ENCODE results near the gene GPC5.
"Not testable (repeated sequence)": the region's sequence is repeated elsewhere in the genome, so short reads cannot be mapped to it uniquely, and the experiment has no call there.

The GPC5 gene

DNA sequence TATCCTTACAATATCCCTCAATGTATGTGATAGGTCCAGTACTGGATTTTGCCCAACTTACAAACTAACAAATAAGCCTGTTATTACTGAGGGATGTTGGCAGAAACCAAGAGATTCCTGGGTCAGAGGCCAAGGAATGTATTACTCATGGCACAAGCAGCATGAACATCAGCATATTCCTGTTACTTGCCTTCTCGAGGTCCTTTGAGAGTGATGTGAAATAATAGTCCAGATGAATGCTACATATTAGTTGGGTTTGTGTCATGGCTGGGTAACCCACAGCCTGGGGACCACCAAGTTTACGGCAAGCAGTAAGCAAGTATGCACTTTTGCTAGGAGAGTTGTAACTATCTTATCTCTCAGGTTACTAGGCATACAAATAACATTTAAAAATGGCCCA is 1443.7 kb downstream of the GPC5 start:
- no peaks in the 10 kb centered on the region for H3K36me3 ChIP-seq (ENCODE audit: insufficient read depth, low read length)
- H3K4me1 ChIP-seq (ENCODE audit: insufficient read depth, low read length) = no peaks in the 10 kb centered on the region
- no peaks in the 10 kb centered on the region for H3K9me3 ChIP-seq (ENCODE audit: control insufficient read depth, insufficient read depth, low read length)
- H3K9ac ChIP-seq (ENCODE audit: low read depth, low read length) = no peak overlapping the region

GRCh38 chr13:92843549-92843948 is 1445.1 kb downstream of the GPC5 start:
- no peaks in the 10 kb centered on the region for H3K9me3 ChIP-seq (ENCODE audit: control insufficient read depth, insufficient read depth, low read length)
- no peak overlapping the region for H3K9ac ChIP-seq (ENCODE audit: low read depth, low read length)
- H3K4me1 ChIP-seq (ENCODE audit: insufficient read depth, low read length) = no peaks in the 10 kb centered on the region
- no peaks in the 10 kb centered on the region for H3K36me3 ChIP-seq (ENCODE audit: insufficient read depth, low read length)

- Histone ChIP-seq H3K9me3 (ENCODE audit: control insufficient read depth, insufficient read depth, low read length) (no peaks in the 10 kb centered on the region), H3K36me3 (ENCODE audit: insufficient read depth, low read length) (no peaks in the 10 kb centered on the region), H3K4me1 (ENCODE audit: insufficient read depth, low read length) (no peaks in the 10 kb centered on the region), H3K9ac (ENCODE audit: low read depth, low read length) (no peak overlapping the region)
Observed at GRCh38 chr13:92849381-92849780, 1451.0 kb downstream of the GPC5 start.

GRCh38 chr13:92864584-92865284 is 1466.3 kb downstream of the GPC5 start:
- H3K9ac ChIP-seq (ENCODE audit: low read depth, low read length) = no peak overlapping the region
- H3K4me1 ChIP-seq (ENCODE audit: insufficient read depth, low read length) = no peaks in the 10 kb centered on the region
- no peaks in the 10 kb centered on the region for H3K36me3 ChIP-seq (ENCODE audit: insufficient read depth, low read length)
- no peaks in the 10 kb centered on the region for H3K9me3 ChIP-seq (ENCODE audit: control insufficient read depth, insufficient read depth, low read length)

GRCh38 chr13:92873029-92873428 is 1474.6 kb downstream of the GPC5 start:
- Histone ChIP-seq H3K36me3 (ENCODE audit: insufficient read depth, low read length) (no peaks in the 10 kb centered on the region), H3K9me3 (ENCODE audit: control insufficient read depth, insufficient read depth, low read length) (no peaks in the 10 kb centered on the region), H3K9ac (ENCODE audit: low read depth, low read length) (no peak overlapping the region)

GRCh38 chr13:92886535-92887077 is 1488.2 kb downstream of the GPC5 start:
- H3K4me1 ChIP-seq (ENCODE audit: insufficient read depth, low read length) = no peaks in the 10 kb centered on the region
- H3K36me3 ChIP-seq (ENCODE audit: insufficient read depth, low read length) = no peaks in the 10 kb centered on the region
- no peaks in the 10 kb centered on the region for H3K9me3 ChIP-seq (ENCODE audit: control insufficient read depth, insufficient read depth, low read length)
- no peak overlapping the region for H3K9ac ChIP-seq (ENCODE audit: low read depth, low read length)

More at GRCh38 chr13:92873029-92873428, 1474.6 kb downstream of the GPC5 start:
- H3K4me1 ChIP-seq (ENCODE audit: insufficient read depth, low read length) = no peaks in the 10 kb centered on the region

- Histone ChIP-seq H3K36me3 (ENCODE audit: insufficient read depth, low read length) (no peaks in the 10 kb centered on the region), H3K4me1 (ENCODE audit: insufficient read depth, low read length) (no peaks in the 10 kb centered on the region), H3K9me3 (ENCODE audit: control insufficient read depth, insufficient read depth, low read length) (no peaks in the 10 kb centered on the region), H3K9ac (ENCODE audit: low read depth, low read length) (no peak overlapping the region)
Observed at GRCh38 chr13:92894447-92894846, 1496.0 kb downstream of the GPC5 start.

DNA sequence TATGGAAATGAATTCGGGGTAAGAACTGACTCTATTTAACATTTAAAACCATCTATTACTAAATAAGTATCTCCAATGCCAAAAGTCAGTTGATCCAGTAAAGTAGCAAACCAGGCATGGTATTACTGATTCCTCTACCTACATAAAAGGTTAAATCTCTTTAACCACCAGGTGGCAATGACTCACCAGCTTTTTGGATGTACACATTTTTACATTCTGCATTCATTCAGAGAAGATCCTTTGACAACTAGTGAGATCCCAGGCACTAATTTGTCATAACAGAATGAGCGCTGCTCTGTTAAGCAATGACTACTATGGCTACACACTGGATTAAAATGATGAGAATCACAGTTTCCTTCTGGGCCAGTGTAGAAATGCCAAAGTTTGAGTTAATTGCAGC is 1498.4 kb downstream of the GPC5 start:
- H3K9ac ChIP-seq (ENCODE audit: low read depth, low read length) = no peak overlapping the region
- H3K4me1 ChIP-seq (ENCODE audit: insufficient read depth, low read length) = no peaks in the 10 kb centered on the region
- H3K9me3 ChIP-seq (ENCODE audit: control insufficient read depth, insufficient read depth, low read length) = no peaks in the 10 kb centered on the region
- H3K36me3 ChIP-seq (ENCODE audit: insufficient read depth, low read length) = no peaks in the 10 kb centered on the region

DNA sequence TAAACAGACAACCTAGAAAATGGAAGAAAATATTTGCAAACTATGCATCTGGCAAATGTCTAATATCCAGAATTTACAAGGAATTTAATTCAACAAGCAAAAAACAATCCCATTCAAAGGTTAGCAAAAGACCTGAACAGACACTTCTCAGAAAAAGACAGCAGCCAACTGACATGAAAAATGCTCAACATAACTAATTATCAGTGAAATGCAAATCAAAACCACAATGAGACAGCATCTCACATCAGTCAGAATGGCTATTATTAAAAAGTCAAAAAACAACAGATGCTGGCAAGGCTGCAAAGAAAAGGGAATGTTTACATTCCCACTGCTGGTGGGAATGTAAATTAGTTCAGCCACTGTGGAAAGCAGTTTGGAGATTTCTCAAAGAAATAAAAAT is 1500.5 kb downstream of the GPC5 start:
- H3K9ac ChIP-seq (ENCODE audit: low read depth, low read length); H3K36me3 ChIP-seq (ENCODE audit: insufficient read depth, low read length); H3K4me1 ChIP-seq (ENCODE audit: insufficient read depth, low read length): not testable (repeated sequence)

DNA sequence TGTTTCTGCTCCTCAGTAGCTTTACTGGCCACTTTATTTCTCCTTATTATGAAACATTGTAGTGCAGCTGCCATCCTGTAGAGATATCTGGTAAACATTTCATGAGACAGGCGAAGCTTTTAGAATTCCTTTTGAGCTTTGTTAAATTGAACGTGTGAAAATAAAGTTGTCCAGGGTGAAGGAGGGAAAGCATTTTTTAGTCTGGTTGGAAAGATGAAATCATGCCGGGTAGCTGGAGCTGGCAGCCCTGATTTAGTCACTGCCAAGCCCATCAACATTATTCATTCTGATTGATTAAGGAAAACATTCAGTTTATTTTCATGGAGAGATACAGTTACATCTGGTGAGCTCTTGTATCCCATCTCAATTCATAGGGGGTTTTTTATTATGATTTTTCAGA is 1502.0 kb downstream of the GPC5 start:
- Histone ChIP-seq H3K9me3 (ENCODE audit: control insufficient read depth, insufficient read depth, low read length) (no peaks in the 10 kb centered on the region), H3K9ac (ENCODE audit: low read depth, low read length) (no peak overlapping the region), H3K4me1 (ENCODE audit: insufficient read depth, low read length) (no peaks in the 10 kb centered on the region), H3K36me3 (ENCODE audit: insufficient read depth, low read length) (no peaks in the 10 kb centered on the region)

More for the DNA sequence above, 1500.5 kb downstream of the GPC5 start:
- not testable (repeated sequence) for H3K9me3 ChIP-seq (ENCODE audit: control insufficient read depth, insufficient read depth, low read length)

GRCh38 chr13:92901739-92902138 is 1503.3 kb downstream of the GPC5 start:
- H3K9ac ChIP-seq (ENCODE audit: low read depth, low read length) = no peak overlapping the region
- H3K9me3 ChIP-seq (ENCODE audit: control insufficient read depth, insufficient read depth, low read length) = no peaks in the 10 kb centered on the region
- H3K36me3 ChIP-seq (ENCODE audit: insufficient read depth, low read length) = no peaks in the 10 kb centered on the region
- no peaks in the 10 kb centered on the region for H3K4me1 ChIP-seq (ENCODE audit: insufficient read depth, low read length)

DNA sequence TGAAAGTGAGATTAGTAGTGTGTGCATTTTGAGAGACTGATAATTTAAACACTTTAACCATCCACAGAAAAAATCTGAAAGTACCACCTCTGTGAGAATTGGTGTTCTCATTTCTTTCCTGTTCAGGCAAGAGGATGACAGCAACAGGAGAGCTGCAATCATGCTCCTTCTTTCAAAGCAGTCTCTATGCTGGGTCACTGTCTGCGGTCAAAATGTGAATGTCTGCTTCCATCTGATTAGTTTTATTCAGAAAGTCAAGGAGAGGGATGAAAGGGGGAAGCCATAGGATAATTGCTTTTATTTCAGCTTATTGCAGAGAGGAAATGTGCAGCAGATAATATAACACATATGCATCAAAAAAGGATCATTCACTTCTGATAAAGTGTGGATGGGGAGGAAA is 1514.2 kb downstream of the GPC5 start:
- H3K36me3 ChIP-seq (ENCODE audit: insufficient read depth, low read length) = no peaks in the 10 kb centered on the region
- no peaks in the 10 kb centered on the region for H3K4me1 ChIP-seq (ENCODE audit: insufficient read depth, low read length)
- no peak overlapping the region for H3K9ac ChIP-seq (ENCODE audit: low read depth, low read length)
- no peaks in the 10 kb centered on the region for H3K9me3 ChIP-seq (ENCODE audit: control insufficient read depth, insufficient read depth, low read length)

GRCh38 chr13:92913840-92914239 is 1515.4 kb downstream of the GPC5 start:
- no peaks in the 10 kb centered on the region for H3K9me3 ChIP-seq (ENCODE audit: control insufficient read depth, insufficient read depth, low read length)

More at GRCh38 chr13:92913840-92914239, 1515.4 kb downstream of the GPC5 start:
- no peaks in the 10 kb centered on the region for H3K36me3 ChIP-seq (ENCODE audit: insufficient read depth, low read length)
- no peak overlapping the region for H3K9ac ChIP-seq (ENCODE audit: low read depth, low read length)
- H3K4me1 ChIP-seq (ENCODE audit: insufficient read depth, low read length) = no peaks in the 10 kb centered on the region
